Keratinocyte (primary cell): ENCODE measurements around the gene TERT. TPM values are rescaled to one million over a fixed set of nuclear protein-coding genes. Genes with fewer than 3 reads are reported as not detected.

ENCODE experiments used
- DNase-seq: peaks from one replicate; pipeline ENCODE4 v3.0.0-alpha.2; 2011; ENCODE audit warnings: low read depth, missing footprints, low spot score
- FAIRE-seq: peaks from 2 replicates; lab custom pipeline; 2011; peaks lifted over from hg19 to GRCh38; lab: Jason Lieb, UNC
- H2AFZ ChIP-seq: 2 replicates; pipeline ENCODE4 v1.6.0; 2012; ENCODE audit warnings: low read length, control low read depth, inconsistent platforms; ENCODE audit not compliant: control insufficient read depth
- H3K27ac ChIP-seq: 2 replicates; pipeline ENCODE4 v1.5.1; 2011; ENCODE audit warnings: low read length; ENCODE audit not compliant: control insufficient read depth, insufficient read depth
- H3K27me3 ChIP-seq: 3 replicates; pipeline ENCODE4 v1.6.0; 2011; ENCODE audit warnings: low read length; ENCODE audit not compliant: control insufficient read depth, insufficient read depth; ENCODE audit errors: extremely low read depth
- H3K36me3 ChIP-seq, 2 experiments: 2 replicates in 1 of 2; 3 replicates in 1 of 2; pipeline ENCODE4 v1.5.1; 2011; ENCODE audit warnings: low read length in 2 of 2, mild to moderate bottlenecking in 1 of 2; ENCODE audit not compliant: control insufficient read depth in 2 of 2, insufficient read depth in 2 of 2; ENCODE audit errors: extremely low read depth in 1 of 2
- H3K4me1 ChIP-seq: 3 replicates; pipeline ENCODE4 v1.5.1; 2011; ENCODE audit warnings: low read length; ENCODE audit not compliant: control insufficient read depth, insufficient read depth; ENCODE audit errors: extremely low read depth
- H3K4me2 ChIP-seq: 3 replicates; pipeline ENCODE4 v1.6.0; 2011; ENCODE audit warnings: low read depth, low read length; ENCODE audit not compliant: control insufficient read depth, insufficient read depth; ENCODE audit errors: extremely low read depth
- H3K4me3 ChIP-seq, 3 experiments: fragments of 200-600 bp in 1 of 3; sonication (generic) in 1 of 3; 2 replicates in 2 of 3; 3 replicates in 1 of 3; pipeline ENCODE4 v1.5.1; 2011 to 2016; ENCODE audit warnings: low read length in 3 of 3, mild to moderate bottlenecking in 3 of 3, control low read depth in 2 of 3, inconsistent platforms in 1 of 3, low read depth in 1 of 3, mixed read lengths in 1 of 3, mixed run types in 1 of 3, moderate library complexity in 1 of 3; ENCODE audit not compliant: control insufficient read depth in 2 of 3, insufficient read depth in 2 of 3; ENCODE audit errors: extremely low read depth in 1 of 3
- H3K79me2 ChIP-seq: 2 replicates; pipeline ENCODE4 v1.6.0; 2012; ENCODE audit warnings: low read length; ENCODE audit not compliant: control insufficient read depth, insufficient read depth
- H3K9ac ChIP-seq: 3 replicates; pipeline ENCODE4 v1.6.0; 2011; ENCODE audit warnings: low read length; ENCODE audit not compliant: control insufficient read depth, insufficient read depth; ENCODE audit errors: extremely low read depth
- H3K9me1 ChIP-seq: 3 replicates; pipeline ENCODE4 v1.6.0; 2011; ENCODE audit warnings: low read length; ENCODE audit not compliant: control insufficient read depth, insufficient read depth; ENCODE audit errors: extremely low read depth
- H3K9me3 ChIP-seq: 2 replicates; pipeline ENCODE4 v1.5.1; 2012; ENCODE audit warnings: low read depth, low read length; ENCODE audit not compliant: control insufficient read depth
- H4K20me1 ChIP-seq: 3 replicates; pipeline ENCODE4 v1.6.0; 2011; ENCODE audit warnings: low read length; ENCODE audit not compliant: control insufficient read depth, insufficient read depth; ENCODE audit errors: extremely low read depth
- CTCF ChIP-seq, 3 experiments: IDR thresholded peaks in 1 of 3; conservative IDR thresholded peaks in 1 of 3; optimal IDR thresholded peaks in 1 of 3; 2 replicates in 2 of 3; 3 replicates in 1 of 3; pipeline versions ENCODE3 to v1.5.1; 2011; ENCODE audit warnings: low read length in 3 of 3, mild to moderate bottlenecking in 3 of 3, moderate library complexity in 2 of 3, control low read depth in 1 of 3, inconsistent platforms in 1 of 3; ENCODE audit not compliant: insufficient read depth in 2 of 3; ENCODE audit errors: extremely low read depth in 1 of 3
- EZH2 ChIP-seq: IDR thresholded peaks from one replicate; pipeline ENCODE4 v1.6.1; 2012; ENCODE audit warnings: inconsistent platforms, mild to moderate bottlenecking, low read length, moderate library complexity
- dilution Hi-C: fragments of 300-500 bp; cut with MboI; formaldehyde crosslinking; loops from one replicate; pipeline ENCODE4 v1.7.0; 2020; ENCODE audit warnings: low sequenced_read_pairs; ENCODE audit not compliant: extremely low pct_ligation_motif_present
- polyA plus RNA-seq, 5 experiments: library from polyadenylated mRNA; depleted of rRNA in 3 of 5; stranded (reverse) in 3 of 5; stranded (forward) in 1 of 5; unstranded in 1 of 5; fragments of >200 nt; gene quantifications; 1 replicate in 1 of 5; 2 replicates in 3 of 5; 3 replicates in 1 of 5; pipeline versions ENCODE4 v1.2.1 to v1.2.3, GENCODE V29; 2011 to 2012; ENCODE audit warnings: missing spikeins in 2 of 5, low read depth in 1 of 5, low replicate concordance in 1 of 5

TERT gene
- polyA plus RNA-seq, 1 donor (not counting 4 experiments of a cell fraction or from before 2014, with no cell fraction given): not detected

- Histone ChIP-seq H3K9me1 (no peaks in the 10 kb centered on the region), H3K4me2 (no peak overlapping the region), H3K9ac (no peak overlapping the region), H2AFZ (no peak overlapping the region), H3K36me3 (no peaks in the 10 kb centered on the region), H3K27ac (no peak overlapping the region), H3K79me2 (no peaks in the 10 kb centered on the region), H3K27me3 (peaks cover 7% of the 10 kb centered on the region), H4K20me1 (no peaks in the 10 kb centered on the region), H3K4me1 (no peaks in the 10 kb centered on the region), H3K9me3 (peaks cover 6% of the 10 kb centered on the region), H3K4me3 (no peak overlapping the region)
- no peak for TF ChIP-seq CTCF (optimal IDR thresholded peaks at IDR 0.05 in 1 of 3, IDR thresholded peaks at IDR 0.05 in 1 of 3, conservative IDR thresholded peaks at IDR 0.05 in 1 of 3; ENCODE audit: extremely low read depth in 1 of 3, insufficient read depth in 2 of 3, low read length in 3 of 3)
- no peak for TF ChIP-seq EZH2
- dilution Hi-C loops: no loop called here
- FAIRE-seq (no peak), DNase-seq (no peak)
Observed at GRCh38 chr5:1288439-1289335, 6.2 kb downstream of the TERT start.

GRCh38 chr5:1285883-1286291 is 9.0 kb downstream of the TERT start:
- no peaks in the 10 kb centered on the region for H3K79me2 ChIP-seq
- no peak overlapping the region for H3K27ac ChIP-seq
- no peak for DNase-seq
- H3K36me3 ChIP-seq: no peaks in the 10 kb centered on the region
- H4K20me1 ChIP-seq: no peaks in the 10 kb centered on the region
- dilution Hi-C loops: no loop called here
- H2AFZ ChIP-seq: no peak overlapping the region
- no peaks in the 10 kb centered on the region for H3K4me1 ChIP-seq
- no peak overlapping the region for H3K4me3 ChIP-seq
- no peak for TF ChIP-seq EZH2
- no peak for TF ChIP-seq CTCF (optimal IDR thresholded peaks at IDR 0.05 in 1 of 3, IDR thresholded peaks at IDR 0.05 in 1 of 3, conservative IDR thresholded peaks at IDR 0.05 in 1 of 3; ENCODE audit: extremely low read depth in 1 of 3, insufficient read depth in 2 of 3, low read length in 3 of 3)
- no peaks in the 10 kb centered on the region for H3K27me3 ChIP-seq
- no peaks in the 10 kb centered on the region for H3K9me1 ChIP-seq
- no peak overlapping the region for H3K9ac ChIP-seq
- no peak overlapping the region for H3K4me2 ChIP-seq
- peaks cover 3% of the 10 kb centered on the region for H3K9me3 ChIP-seq
- FAIRE-seq: no peak
